NCI-H345 treated with DMSO at 0.1 percent for 48 hours (cell line): Measurements from ENCODE around the gene OR5B3.
"Not testable (repeated sequence)": the region's sequence is repeated elsewhere in the genome, so short reads cannot be mapped to it uniquely, and the experiment has no call there.

Source experiments
- DNase-seq: peaks from one replicate; lab custom pipeline; 2025; ENCODE audit not compliant: unreplicated experiment; lab: John Stamatoyannopoulos, UW

Gene OR5B3

GRCh38 chr11:58406774-58407173, at the start of gene OR5B3:
Gene OR5B3, minus strand, starts transcription at chr11:58406874. Its CDS starts 3,465 bp downstream, at chr11:58403409.
- DNase-seq, result no peak

GRCh38 chr11:58451585-58451984, 44.9 kb upstream of the OR5B3 start:
- no peak for DNase-seq

GRCh38 chr11:58446294-58446693, 39.6 kb upstream of the OR5B3 start:
- DNase-seq, result no peak

GRCh38 chr11:58444300-58444699, 37.6 kb upstream of the OR5B3 start:
- no peak for DNase-seq

GRCh38 chr11:58442136-58442535, 35.5 kb upstream of the OR5B3 start, which contains the start of gene OR5B12:
Gene OR5B12, minus strand, starts transcription at chr11:58442236. Its CDS starts 2,085 bp downstream, at chr11:58440151.
- no peak for DNase-seq

DNA sequence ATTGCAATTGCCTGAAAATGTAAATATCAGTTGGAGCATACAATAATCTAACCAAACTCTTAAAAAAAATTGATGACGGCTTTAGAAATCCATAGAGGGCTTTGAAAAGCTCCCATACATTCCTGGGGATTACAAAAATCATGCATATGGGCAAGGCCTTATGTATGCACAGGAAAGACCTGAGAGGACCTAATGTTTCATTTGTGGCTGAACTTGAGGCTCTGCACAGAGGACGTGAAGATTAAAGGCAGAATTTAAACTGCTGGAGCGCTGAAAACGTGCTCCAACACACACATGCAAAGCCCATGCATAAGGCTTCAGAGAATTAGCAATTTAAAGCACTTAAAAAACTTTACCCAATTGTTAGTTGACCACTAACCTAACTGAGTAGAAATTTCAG, 31.8 kb upstream of the OR5B3 start:
- DNase-seq, result no peak

DNA sequence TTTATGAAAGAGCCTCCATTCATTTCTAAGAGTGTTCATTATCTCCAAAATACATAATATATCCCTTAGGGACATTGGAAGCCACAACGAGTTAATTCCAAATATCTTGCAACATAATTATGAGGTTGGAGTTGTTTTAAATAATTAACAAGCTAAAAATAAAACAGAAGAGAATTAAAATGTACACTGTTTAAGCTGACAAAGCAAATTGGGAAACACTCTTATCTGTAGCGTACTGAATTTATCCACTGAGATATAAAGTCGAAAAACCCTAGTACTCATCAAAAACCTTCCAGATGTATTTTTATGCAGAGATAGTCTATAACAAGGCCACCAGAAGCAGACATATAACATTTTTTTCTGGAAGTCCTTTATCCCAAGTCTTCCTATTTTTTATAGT, 27.5 kb upstream of the OR5B3 start:
- DNase-seq, result no peak

- no peak for DNase-seq
Observed at GRCh38 chr11:58433638-58434203, 27.0 kb upstream of the OR5B3 start.

GRCh38 chr11:58429273-58429672, 22.6 kb upstream of the OR5B3 start:
- no peak for DNase-seq

DNA sequence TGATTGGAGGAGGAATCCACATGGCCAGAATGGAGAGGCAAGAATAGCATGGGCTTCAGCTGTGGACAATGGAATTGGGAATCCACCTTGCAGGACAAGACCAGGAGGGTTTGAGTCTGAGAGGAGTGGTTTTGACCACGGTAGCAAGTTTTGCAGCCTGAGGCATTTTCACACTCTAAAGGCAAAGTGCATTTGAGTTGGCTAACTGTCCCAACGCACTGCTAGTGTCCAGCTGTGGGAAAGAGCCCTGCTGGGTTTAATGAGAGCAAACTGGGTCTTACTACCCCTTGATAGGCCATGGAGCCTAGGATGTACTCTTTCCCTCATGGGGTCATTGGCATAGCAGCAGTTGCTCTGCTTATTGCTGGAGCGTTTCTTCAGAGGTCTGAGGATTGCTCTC, 21.3 kb upstream of the OR5B3 start, which contains the start of gene OR5B2:
Gene OR5B2, minus strand, starts transcription at position 101 of the 400 bp plus-strand sequence. CDS start 4,860 bp downstream, outside the sequence.
- DNase-seq, result no peak

GRCh38 chr11:58399622-58400021, 7.1 kb downstream of the OR5B3 start:
- DNase-seq, result not testable (repeated sequence)

DNA sequence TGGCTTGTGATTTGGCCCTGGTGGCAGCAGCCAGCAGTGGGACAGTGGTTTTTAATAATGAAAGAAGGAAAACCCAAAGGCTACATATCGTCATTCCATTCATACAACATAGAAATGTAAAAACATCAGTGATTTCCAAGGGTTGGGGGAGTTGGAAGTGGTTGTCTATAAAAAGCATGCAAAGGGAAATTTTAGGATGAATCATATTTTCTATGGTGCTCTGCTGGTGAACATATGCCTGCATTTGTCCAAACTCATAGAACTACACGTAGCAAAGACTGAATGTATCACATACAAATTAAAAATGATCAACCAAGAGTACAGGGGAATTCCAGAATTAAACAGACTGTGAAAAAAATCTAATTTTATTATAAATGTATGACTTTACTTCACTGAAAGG, 11.1 kb downstream of the OR5B3 start:
- no peak for DNase-seq

DNA sequence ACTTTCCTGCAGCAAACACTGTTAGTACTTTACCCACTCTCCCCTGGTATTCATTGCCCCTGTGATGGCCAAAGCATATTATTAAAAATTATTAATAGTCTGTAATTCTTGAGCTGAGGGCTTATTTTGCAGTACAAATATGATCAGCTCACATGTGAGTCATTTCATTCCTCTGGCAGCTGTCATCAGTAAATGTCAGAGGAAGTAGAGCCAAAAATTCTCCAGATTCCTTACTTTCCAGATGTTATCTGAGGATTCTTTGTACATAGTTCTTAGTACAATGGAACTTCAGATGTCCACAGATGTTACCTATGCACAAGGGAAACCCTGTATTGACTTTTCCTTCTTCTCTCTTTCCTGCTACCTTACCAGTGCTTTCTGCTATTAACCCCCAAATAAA, 12.5 kb downstream of the OR5B3 start:
- no peak for DNase-seq

DNA sequence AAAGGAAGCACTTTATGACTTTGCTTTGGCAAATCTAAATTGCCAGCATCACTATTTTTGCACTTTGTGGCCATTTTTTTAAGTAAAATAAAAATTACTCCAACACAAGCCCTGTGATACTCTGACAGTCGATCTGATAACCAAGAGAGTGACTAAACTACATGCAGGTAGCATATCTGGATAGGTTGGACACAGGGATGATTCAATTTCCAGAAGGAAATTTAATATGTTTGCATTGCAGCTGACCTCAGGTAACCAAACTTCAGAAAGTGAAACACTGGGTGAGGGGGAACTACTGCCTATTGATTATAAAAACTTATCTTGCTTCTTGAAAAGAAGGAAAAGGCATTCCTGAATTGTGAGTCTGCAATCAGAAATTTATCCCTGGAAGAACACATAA, 13.9 kb downstream of the OR5B3 start:
- DNase-seq, result no peak

- no peak for DNase-seq
Observed at GRCh38 chr11:58391879-58392278, 14.8 kb downstream of the OR5B3 start.

DNA sequence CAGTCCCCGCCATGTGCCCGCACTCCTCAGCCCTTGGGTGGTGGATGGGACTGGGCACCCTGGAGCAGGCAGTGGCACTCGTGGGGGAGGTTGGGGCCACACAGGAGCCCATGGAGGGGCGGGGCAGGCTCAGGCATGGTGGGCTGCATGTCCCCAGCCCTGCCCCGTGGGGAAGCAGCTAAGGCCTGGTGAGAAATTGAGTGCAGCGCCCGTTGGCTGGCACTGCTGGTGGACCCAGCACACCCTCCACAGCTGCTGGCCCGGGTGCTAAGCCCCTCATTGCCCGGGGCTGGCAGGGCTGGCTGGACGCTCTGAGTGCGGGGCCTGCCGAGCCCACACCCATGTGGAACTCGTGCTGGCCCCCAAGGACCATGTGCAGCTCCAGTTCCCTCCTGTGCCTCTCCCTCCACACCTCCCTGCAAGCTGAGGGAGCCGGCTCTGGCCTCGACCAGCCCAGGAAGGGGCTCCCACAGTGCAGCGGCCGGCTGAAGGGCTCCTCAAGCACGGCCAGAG, 16.1 kb downstream of the OR5B3 start:
- no peak for DNase-seq

- DNase-seq, result no peak
Observed at GRCh38 chr11:58358969-58359368, 47.7 kb downstream of the OR5B3 start, which contains the start of gene OR5B17. Gene OR5B17, minus strand, starts transcription at chr11:58359069. Its CDS starts 0 bp downstream, at chr11:58359069.

GRCh38 chr11:58354727-58355126, 51.9 kb downstream of the OR5B3 start:
- DNase-seq, result no peak
